Central memory CD8-positive, alpha-beta T cell (primary cell): Measurements from ENCODE around the gene OPRM1.

Experiments used
- ATAC-seq: fragments of 150-1000 bp; cut with Tn5 transposase; replicated peaks from 2 replicates; pipeline ENCODE4 v1.10.0; 2022; ENCODE audit warnings: mild to moderate bottlenecking, moderate FRiP score, moderate number of reproducible peaks; ENCODE audit not compliant: poor library complexity, severe bottlenecking; ENCODE audit errors: extremely low read depth
- DNase-seq, 2 donors: peaks; one replicate each; pipeline ENCODE4 v3.0.0; 2021; ENCODE audit warnings: low spot score in 2 of 2
- H3K27ac Mint-ChIP-seq: one replicate; pipeline ENCODE4 v1.8.0; 2022; ENCODE audit warnings: low read depth, mild to moderate bottlenecking, moderate library complexity, mixed read lengths
- H3K27me3 Mint-ChIP-seq: one replicate; pipeline ENCODE4 v1.8.0; 2022; ENCODE audit warnings: mixed read lengths
- H3K36me3 Mint-ChIP-seq: one replicate; pipeline ENCODE4 v1.8.0; 2022; ENCODE audit warnings: mild to moderate bottlenecking, moderate library complexity, mixed read lengths; ENCODE audit not compliant: insufficient read depth
- H3K4me1 Mint-ChIP-seq: one replicate; pipeline ENCODE4 v1.8.0; 2022; ENCODE audit warnings: mixed read lengths
- H3K4me3 Mint-ChIP-seq: one replicate; pipeline ENCODE4 v1.8.0; 2022; ENCODE audit warnings: mild to moderate bottlenecking, moderate library complexity, mixed read lengths
- H3K9me3 Mint-ChIP-seq: one replicate; pipeline ENCODE4 v1.8.0; 2022; ENCODE audit warnings: mixed read lengths

OPRM1 gene

DNA sequence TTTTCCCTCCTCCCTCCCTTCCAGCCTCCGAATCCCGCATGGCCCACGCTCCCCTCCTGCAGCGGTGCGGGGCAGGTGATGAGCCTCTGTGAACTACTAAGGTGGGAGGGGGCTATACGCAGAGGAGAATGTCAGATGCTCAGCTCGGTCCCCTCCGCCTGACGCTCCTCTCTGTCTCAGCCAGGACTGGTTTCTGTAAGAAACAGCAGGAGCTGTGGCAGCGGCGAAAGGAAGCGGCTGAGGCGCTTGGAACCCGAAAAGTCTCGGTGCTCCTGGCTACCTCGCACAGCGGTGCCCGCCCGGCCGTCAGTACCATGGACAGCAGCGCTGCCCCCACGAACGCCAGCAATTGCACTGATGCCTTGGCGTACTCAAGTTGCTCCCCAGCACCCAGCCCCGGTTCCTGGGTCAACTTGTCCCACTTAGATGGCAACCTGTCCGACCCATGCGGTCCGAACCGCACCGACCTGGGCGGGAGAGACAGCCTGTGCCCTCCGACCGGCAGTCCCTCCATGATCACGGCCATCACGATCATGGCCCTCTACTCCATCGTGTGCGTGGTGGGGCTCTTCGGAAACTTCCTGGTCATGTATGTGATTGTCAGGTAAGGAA is at the start of gene OPRM1:
TSS of gene OPRM1 (plus strand) at position 10 of the 612 bp plus-strand sequence. CDS start at position 315, 305 bp downstream.
- Mint-ChIP-seq H3K4me3 (no peak within 1 kb of the TSS), H3K9me3 (no peaks in the 10 kb centered on the region), H3K27me3 (peaks cover 20% of the 10 kb centered on the region), H3K4me1 (no peaks in the 10 kb centered on the region), H3K36me3 (no peaks in the 10 kb centered on the region), H3K27ac (no peak within 1 kb of the TSS)
- ATAC-seq (no peak), DNase-seq (no peak)

DNA sequence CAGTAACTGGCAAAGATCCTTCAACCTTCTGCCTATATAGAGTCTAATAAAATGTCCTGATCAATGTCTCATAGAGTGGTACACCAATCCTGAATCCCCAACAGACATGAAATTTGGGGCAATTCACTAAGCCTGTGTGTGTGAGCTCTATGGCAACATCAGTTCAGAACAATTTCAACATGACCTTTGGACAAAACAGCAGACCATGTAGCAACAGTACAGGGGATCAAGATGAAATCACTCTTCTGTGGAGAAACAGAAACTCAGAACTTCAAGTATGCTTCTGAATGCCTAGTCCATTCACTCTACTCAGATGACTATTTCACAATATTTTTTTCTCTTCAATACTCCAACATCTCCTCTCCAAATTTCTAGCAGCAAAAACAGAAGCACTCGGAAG is 49.1 kb upstream of the OPRM1 start:
- H3K27ac Mint-ChIP-seq = no peak overlapping the region
- no peak for ATAC-seq
- DNase-seq = no peak
- no peaks in the 10 kb centered on the region for H3K36me3 Mint-ChIP-seq
- H3K4me3 Mint-ChIP-seq = no peak overlapping the region
- peaks cover 28% of the 10 kb centered on the region for H3K27me3 Mint-ChIP-seq
- no peaks in the 10 kb centered on the region for H3K9me3 Mint-ChIP-seq
- H3K4me1 Mint-ChIP-seq = no peaks in the 10 kb centered on the region

DNA sequence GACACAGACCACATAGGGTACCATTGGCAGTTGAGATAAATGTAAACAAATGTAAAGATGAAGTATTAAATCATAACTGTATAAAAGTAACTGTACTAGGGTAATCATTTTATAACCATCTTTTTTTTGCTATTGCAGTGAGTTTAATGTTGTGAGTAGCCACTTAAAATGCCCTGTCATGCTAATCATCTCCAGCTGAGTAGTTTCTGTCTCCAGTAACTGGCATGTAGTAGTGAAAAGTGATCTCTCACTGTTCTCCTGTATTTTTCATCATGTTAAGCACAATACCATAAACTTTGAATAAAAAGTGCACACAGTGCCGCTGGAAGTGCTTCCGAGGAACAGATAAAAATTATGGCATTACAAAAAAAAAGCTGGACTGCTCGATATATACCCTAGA is 45.0 kb upstream of the OPRM1 start:
- Mint-ChIP-seq H3K4me3 (no peak overlapping the region), H3K9me3 (no peaks in the 10 kb centered on the region), H3K27ac (no peak overlapping the region), H3K36me3 (peaks cover 2% of the 10 kb centered on the region), H3K4me1 (no peaks in the 10 kb centered on the region), H3K27me3 (peaks cover 16% of the 10 kb centered on the region)
- DNase-seq = no peak
- no peak for ATAC-seq

DNA sequence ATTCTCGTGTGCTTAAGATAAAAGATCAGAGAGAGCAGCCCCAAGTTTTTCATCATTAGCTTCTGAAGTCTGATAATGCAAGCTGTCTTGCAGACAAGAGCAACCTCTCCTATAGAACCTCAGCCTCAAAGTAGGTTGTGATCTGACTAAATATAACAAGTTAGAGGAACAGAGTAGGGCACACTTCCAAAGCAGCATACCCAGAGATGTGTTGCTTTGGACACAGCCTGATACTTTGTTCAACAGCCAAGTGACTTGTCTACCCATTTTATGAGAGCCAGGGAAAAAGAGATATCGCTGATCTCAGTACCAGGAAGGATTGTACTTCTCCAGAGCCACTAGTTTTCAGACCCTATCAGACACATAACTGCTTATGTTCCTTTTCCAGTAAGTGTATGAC is 44.2 kb upstream of the OPRM1 start:
- Mint-ChIP-seq H3K27ac (no peak overlapping the region), H3K36me3 (peaks cover 2% of the 10 kb centered on the region), H3K9me3 (no peaks in the 10 kb centered on the region), H3K4me3 (no peak overlapping the region), H3K4me1 (no peaks in the 10 kb centered on the region), H3K27me3 (peaks cover 16% of the 10 kb centered on the region)
- ATAC-seq (no peak), DNase-seq (no peak)

DNA sequence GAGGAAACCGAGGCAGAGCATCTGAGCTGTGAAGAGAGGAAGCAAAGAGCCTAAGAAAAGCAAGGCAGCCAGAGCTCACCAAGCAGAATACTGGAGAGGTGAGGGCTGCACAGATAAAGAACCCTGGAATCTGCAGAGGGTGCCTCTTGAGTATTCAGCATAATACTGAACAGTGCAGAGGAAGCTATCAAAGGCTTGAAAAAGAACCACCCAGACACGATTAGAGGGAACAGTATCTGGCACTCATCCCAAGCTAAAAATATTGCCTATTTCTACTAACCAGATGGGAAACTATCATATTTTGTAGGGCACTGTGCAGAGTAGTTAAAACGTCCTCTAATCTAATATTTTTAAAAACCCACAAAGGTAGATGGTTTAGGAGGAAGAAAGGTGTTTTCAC is 41.8 kb upstream of the OPRM1 start:
- Mint-ChIP-seq H3K27me3 (peaks cover 14% of the 10 kb centered on the region), H3K9me3 (peaks cover 6% of the 10 kb centered on the region), H3K4me1 (no peaks in the 10 kb centered on the region), H3K4me3 (no peak overlapping the region), H3K36me3 (peaks cover 2% of the 10 kb centered on the region), H3K27ac (no peak overlapping the region)
- ATAC-seq = no peak
- no peak for DNase-seq

DNA sequence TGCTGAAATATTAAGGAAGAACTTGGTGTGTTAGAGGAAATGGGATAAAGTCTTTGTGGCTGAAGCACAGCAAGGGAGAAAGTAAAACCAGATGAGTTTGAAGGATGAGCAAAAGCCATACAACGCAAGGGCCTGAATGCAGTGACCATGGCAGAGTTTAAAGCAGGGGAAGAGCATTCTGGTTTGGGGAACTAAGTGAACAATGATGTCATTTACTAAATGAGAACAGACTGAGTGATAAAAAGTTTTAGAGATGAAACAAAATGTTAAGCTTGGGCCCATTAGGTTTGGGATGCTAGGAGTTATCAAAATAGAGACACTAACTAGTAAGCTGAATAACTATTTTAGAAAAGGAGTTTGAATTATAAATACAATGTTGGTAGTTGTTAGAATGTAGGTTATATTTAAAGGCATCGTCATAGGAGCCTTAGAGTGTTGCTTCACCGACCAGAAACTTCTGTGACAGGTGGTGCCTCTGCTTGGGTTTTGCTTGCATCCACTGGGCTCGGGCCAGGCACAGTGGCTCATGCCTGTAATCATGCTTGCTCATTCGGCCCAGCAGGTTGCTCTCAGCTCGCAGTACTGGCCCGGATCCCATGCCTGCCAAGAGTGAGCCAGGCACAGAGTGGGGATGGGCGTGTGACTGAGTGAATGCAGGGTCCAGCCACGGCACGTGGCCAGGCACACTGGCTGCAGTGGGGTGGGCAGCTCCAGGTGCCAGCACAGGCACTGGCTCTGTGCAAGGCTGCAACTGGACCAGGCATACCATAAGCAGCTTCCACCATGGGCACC is 37.4 kb upstream of the OPRM1 start:
- ATAC-seq = no peak
- Mint-ChIP-seq H3K27me3 (peaks cover 20% of the 10 kb centered on the region), H3K4me1 (no peaks in the 10 kb centered on the region), H3K9me3 (peaks cover 12% of the 10 kb centered on the region), H3K36me3 (peaks cover 2% of the 10 kb centered on the region), H3K27ac (no peak overlapping the region), H3K4me3 (no peak overlapping the region)
- no peak for DNase-seq

DNA sequence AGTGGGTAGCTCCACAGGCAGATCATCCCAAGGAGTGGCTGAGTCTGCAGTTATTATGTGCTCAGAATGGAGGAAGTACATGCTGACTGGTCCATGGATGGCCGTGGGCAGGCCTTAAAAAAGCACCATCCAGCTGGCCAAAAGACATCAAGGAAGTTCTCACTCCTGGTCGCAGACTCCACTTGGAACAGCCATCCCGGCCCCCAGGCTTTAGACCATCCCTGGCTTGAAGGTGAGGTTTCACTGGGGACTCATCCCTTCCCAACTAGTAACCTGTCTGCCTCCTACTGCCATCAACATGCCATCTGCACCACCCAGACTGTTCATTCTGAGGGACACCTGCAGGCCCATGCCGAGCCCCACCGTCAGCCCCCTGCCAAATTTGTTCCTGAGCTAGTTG is 36.1 kb upstream of the OPRM1 start:
- DNase-seq (no peak), ATAC-seq (no peak)
- Mint-ChIP-seq H3K4me1 (no peaks in the 10 kb centered on the region), H3K4me3 (no peak overlapping the region), H3K27ac (no peak overlapping the region), H3K9me3 (peaks cover 12% of the 10 kb centered on the region), H3K36me3 (peaks cover 2% of the 10 kb centered on the region), H3K27me3 (peaks cover 20% of the 10 kb centered on the region)

DNA sequence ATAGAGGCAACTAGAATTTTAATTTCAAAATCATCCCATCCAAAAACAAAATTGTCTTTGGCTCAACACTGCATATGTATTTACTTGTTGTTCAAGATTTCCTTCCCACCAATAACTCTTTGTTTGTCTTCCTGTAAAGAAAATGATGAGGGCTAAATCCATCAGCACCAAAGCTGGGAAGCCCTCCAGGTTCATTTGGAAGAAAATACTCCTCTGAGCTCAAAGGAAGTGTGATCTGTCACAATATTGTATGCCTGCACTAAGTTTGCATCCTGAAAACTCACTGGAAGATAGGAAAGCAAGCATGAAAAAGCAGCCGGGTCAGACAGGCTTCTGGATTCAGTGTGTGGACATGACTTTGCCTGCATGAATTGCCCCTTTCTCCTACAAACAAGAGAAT is 28.7 kb upstream of the OPRM1 start:
- Mint-ChIP-seq H3K9me3 (no peaks in the 10 kb centered on the region), H3K36me3 (no peaks in the 10 kb centered on the region), H3K4me3 (no peak overlapping the region), H3K27ac (no peak overlapping the region), H3K27me3 (no peaks in the 10 kb centered on the region), H3K4me1 (no peaks in the 10 kb centered on the region)
- no peak for ATAC-seq
- no peak for DNase-seq

DNA sequence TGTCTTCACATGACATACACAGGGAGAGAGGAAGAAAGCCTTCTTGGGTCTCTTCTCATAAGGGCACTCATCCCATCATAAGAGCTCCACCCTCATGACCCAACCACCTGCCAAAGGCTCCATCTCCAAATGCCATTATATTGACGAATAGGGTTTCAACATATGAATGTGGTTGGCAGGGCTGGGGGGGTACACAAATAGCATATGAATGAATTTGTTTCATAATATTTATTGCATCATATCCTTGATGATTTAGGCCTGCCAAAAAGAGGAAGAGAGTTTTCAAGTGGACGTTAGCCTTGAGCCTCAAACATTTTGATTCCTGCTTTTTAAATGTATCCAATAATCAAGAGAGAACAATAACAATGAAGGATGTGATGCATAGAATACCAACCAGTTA is 26.2 kb upstream of the OPRM1 start:
- Mint-ChIP-seq H3K4me3 (no peak overlapping the region), H3K27ac (no peak overlapping the region), H3K27me3 (no peaks in the 10 kb centered on the region), H3K36me3 (no peaks in the 10 kb centered on the region), H3K9me3 (no peaks in the 10 kb centered on the region), H3K4me1 (no peaks in the 10 kb centered on the region)
- no peak for DNase-seq
- ATAC-seq = no peak

DNA sequence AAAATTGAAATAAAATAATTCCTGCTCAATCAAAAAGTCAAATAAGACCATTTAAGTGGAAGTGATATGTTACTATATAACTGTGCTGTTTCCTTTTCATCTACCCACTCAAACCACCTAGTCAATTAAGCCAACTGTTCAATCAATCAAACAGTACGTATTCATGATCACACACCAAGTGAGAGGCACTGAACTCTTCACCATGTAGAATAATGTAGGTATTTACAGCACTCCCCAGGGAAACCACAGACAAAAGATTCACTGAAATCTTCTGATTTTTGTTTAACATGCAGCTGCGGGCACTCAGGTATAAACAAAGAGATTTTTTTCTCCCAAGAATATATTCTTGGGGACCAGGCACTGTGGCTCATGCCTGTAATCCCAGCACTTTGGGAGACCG is 21.3 kb upstream of the OPRM1 start:
- Mint-ChIP-seq H3K27me3 (no peaks in the 10 kb centered on the region), H3K4me1 (no peaks in the 10 kb centered on the region), H3K4me3 (no peak overlapping the region), H3K9me3 (peaks cover 5% of the 10 kb centered on the region), H3K27ac (no peak overlapping the region), H3K36me3 (no peaks in the 10 kb centered on the region)
- no peak for ATAC-seq
- DNase-seq = no peak

DNA sequence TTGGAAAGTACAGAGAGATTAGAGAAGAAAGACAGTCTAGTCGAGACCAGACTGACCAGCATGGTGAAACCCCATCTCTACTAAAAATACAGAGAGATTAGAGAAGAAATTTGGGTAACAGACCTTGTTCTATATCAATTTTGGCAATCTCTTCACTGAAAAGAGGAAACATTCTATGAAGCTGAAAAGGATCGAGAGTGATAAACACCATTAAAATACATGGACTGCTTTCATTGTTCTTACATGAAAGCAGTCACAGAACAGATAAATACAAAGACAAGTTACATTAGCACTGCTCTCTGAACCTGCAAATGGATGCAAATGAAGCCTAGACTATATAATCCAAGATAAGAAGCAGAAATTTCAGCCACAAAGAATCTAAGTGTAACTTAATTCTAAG is 8.4 kb upstream of the OPRM1 start:
- H3K36me3 Mint-ChIP-seq = no peaks in the 10 kb centered on the region
- no peak overlapping the region for H3K4me3 Mint-ChIP-seq
- no peak overlapping the region for H3K27ac Mint-ChIP-seq
- no peak for ATAC-seq
- no peaks in the 10 kb centered on the region for H3K27me3 Mint-ChIP-seq
- H3K4me1 Mint-ChIP-seq = no peaks in the 10 kb centered on the region
- DNase-seq = no peak
- H3K9me3 Mint-ChIP-seq = peaks cover under 1% of the 10 kb centered on the region

DNA sequence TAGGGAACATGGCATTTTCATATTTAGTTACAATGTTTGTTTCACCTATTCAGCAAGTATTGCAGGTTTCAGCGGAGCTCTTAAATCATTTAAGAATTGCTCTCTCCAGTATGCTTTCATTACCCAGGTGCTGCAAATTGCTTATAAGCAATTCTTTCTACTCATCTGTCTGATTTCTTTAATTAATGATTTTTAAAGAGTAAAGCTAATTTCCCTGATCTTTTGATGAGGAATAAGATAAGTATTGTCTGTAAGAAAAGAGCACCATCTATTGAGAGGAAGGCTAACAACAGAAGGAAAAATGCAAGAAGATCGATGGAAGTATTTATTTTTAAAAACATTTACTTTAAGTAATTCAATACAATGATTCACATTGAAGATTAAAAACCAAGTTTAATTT is 2.0 kb downstream of the OPRM1 start:
- ATAC-seq (no peak), DNase-seq (no peak)
- no peak overlapping the region for H3K4me3 Mint-ChIP-seq
- H3K9me3 Mint-ChIP-seq = no peaks in the 10 kb centered on the region
- H3K27me3 Mint-ChIP-seq = peaks cover 28% of the 10 kb centered on the region
- no peaks in the 10 kb centered on the region for H3K4me1 Mint-ChIP-seq
- no peaks in the 10 kb centered on the region for H3K36me3 Mint-ChIP-seq
- no peak overlapping the region for H3K27ac Mint-ChIP-seq

DNA sequence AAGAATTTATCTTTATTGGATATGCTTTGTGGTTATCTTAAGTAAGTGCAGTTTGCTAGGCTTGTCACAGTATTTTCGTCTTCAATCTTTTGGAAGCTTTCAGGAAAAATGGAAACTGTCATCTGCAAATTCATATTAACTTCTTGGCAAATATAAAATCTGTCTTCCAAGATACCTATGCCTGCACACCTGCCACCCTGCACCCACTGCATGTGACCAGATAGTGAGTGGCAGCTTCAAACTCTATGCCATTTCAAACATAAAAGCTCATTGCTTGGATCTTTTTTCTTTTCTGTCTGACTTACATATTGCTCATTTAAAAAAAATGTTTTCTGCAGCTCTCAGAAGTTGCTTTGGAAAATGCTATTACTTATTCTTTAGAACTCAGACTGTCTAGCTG is 14.1 kb downstream of the OPRM1 start:
- ATAC-seq (no peak), DNase-seq (no peak)
- H3K27me3 Mint-ChIP-seq = no peaks in the 10 kb centered on the region
- no peak overlapping the region for H3K27ac Mint-ChIP-seq
- H3K36me3 Mint-ChIP-seq = peaks cover 2% of the 10 kb centered on the region
- H3K4me3 Mint-ChIP-seq = no peak overlapping the region
- H3K4me1 Mint-ChIP-seq = no peaks in the 10 kb centered on the region
- peaks cover 7% of the 10 kb centered on the region for H3K9me3 Mint-ChIP-seq
